ENCODE data around the gene OPCML.

The OPCML gene

DNA sequence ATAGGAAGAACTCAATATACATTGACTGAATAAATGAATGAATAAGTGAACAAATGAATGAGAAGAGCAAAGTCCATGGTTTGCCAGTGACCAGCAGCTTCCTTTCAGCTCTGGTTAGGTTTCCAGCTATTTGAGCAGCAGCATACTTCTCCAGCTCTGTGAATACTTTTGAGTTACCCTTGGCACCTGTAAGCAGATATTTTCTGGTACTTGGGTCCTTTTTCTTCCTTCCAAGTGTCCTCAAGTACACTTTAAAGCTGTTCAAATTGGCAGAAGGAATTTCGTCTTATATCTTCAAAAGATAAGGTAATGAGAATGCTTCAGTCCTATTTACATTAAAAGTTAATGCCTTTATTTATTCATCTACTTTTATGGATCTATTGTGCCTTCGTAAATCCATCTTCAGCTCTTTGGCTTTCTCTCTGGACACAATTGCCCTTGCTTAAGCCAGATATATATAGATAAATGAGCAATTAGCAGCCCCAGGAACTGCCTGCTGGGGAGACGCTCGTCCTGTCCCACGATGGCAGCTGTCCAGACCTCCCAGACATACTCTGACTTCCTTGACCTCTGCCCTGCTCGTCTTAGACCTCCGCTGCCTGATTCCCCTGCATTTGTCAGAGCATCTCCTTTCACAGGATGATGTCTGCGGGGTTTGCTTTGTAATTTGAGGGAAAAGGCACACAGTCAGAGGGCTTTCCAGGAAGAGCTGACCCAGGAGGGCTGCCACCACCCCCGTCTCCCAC lies 926.3 kb downstream of the OPCML start:
- Histone ChIP-seq H3K9ac (ENCODE audit: low read depth, low read length) (no peak overlapping the region), H3K4me3 (ENCODE audit: low read depth, low read length) (no peak overlapping the region)

DNA sequence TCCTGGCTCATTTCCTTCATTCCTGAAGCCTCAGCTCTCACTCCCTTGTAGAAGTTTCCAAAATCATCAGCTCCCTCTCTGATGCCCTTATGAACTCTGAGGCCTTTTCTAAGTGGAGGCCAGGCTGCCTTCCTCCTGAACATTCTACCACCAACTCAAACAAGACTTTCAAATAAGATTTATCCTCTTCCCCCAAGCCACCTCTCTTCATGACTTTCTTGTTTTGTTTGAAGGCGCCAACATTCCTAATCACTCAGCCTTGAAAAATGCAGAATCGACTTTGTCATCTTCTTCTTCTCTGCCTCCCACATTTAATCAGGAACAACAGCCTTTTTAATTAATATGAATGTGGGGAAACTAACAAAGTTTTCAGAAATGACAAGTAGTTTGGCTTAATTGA lies 927.9 kb downstream of the OPCML start:
- H3K27me3 ChIP-seq (ENCODE audit: control insufficient read depth, insufficient read depth, low read length), result no peaks in the 10 kb centered on the region
- H3K9me3 ChIP-seq (ENCODE audit: control insufficient read depth, insufficient read depth, low read length), result no peaks in the 10 kb centered on the region
- no peaks in the 10 kb centered on the region for H3K36me3 ChIP-seq (ENCODE audit: control insufficient read depth, insufficient read depth, low read length)
- H3K4me3 ChIP-seq (ENCODE audit: low read depth, low read length), result no peak overlapping the region
- no peaks in the 10 kb centered on the region for H3K4me1 ChIP-seq (ENCODE audit: control insufficient read depth, insufficient read depth, low read length)
- H3K9ac ChIP-seq (ENCODE audit: low read depth, low read length), result no peak overlapping the region

More for the DNA sequence above, 926.3 kb downstream of the OPCML start:
- H3K36me3 ChIP-seq (ENCODE audit: control insufficient read depth, insufficient read depth, low read length), result no peaks in the 10 kb centered on the region
- H3K4me1 ChIP-seq (ENCODE audit: control insufficient read depth, insufficient read depth, low read length), result no peaks in the 10 kb centered on the region
- H3K9me3 ChIP-seq (ENCODE audit: control insufficient read depth, insufficient read depth, low read length), result no peaks in the 10 kb centered on the region
- H3K27me3 ChIP-seq (ENCODE audit: control insufficient read depth, insufficient read depth, low read length), result no peaks in the 10 kb centered on the region

DNA sequence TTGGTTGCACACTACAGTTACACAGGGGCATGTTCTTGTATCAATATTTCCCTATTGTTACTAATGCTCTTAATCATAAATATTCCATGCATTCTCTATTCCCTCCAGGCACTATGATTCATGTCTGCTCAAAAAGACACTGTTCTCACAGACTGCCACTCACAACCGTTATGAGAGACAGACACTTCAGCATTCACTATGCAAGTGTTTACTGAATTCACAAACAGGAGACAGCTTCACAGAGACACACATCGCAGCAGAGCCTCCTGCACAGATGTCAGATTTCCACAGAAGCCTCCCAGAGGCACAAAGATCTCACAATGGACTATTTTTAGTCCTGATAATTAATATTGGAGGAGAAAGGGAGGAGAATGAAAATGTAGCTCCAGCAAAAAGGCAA lies 930.4 kb downstream of the OPCML start:
- Histone ChIP-seq H3K36me3 (ENCODE audit: control insufficient read depth, insufficient read depth, low read length) (no peaks in the 10 kb centered on the region), H3K27me3 (ENCODE audit: control insufficient read depth, insufficient read depth, low read length) (no peaks in the 10 kb centered on the region), H3K4me3 (ENCODE audit: low read depth, low read length) (no peak overlapping the region), H3K4me1 (ENCODE audit: control insufficient read depth, insufficient read depth, low read length) (no peaks in the 10 kb centered on the region), H3K9ac (ENCODE audit: low read depth, low read length) (no peak overlapping the region), H3K9me3 (ENCODE audit: control insufficient read depth, insufficient read depth, low read length) (no peaks in the 10 kb centered on the region)

- Histone ChIP-seq H3K9ac (ENCODE audit: low read depth, low read length) (no peak overlapping the region), H3K4me1 (ENCODE audit: control insufficient read depth, insufficient read depth, low read length) (no peaks in the 10 kb centered on the region), H3K4me3 (ENCODE audit: low read depth, low read length) (no peak overlapping the region), H3K27me3 (ENCODE audit: control insufficient read depth, insufficient read depth, low read length) (no peaks in the 10 kb centered on the region), H3K9me3 (ENCODE audit: control insufficient read depth, insufficient read depth, low read length) (no peaks in the 10 kb centered on the region), H3K36me3 (ENCODE audit: control insufficient read depth, insufficient read depth, low read length) (no peaks in the 10 kb centered on the region)
These were observed 936.6 kb downstream of the OPCML start for GRCh38 chr11:132595711-132596134.

- Histone ChIP-seq H3K4me3 (ENCODE audit: low read depth, low read length) (no peak overlapping the region), H3K27me3 (ENCODE audit: control insufficient read depth, insufficient read depth, low read length) (no peaks in the 10 kb centered on the region), H3K36me3 (ENCODE audit: control insufficient read depth, insufficient read depth, low read length) (no peaks in the 10 kb centered on the region), H3K9ac (ENCODE audit: low read depth, low read length) (no peak overlapping the region), H3K4me1 (ENCODE audit: control insufficient read depth, insufficient read depth, low read length) (no peaks in the 10 kb centered on the region), H3K9me3 (ENCODE audit: control insufficient read depth, insufficient read depth, low read length) (no peaks in the 10 kb centered on the region)
These were observed 937.1 kb downstream of the OPCML start for GRCh38 chr11:132595246-132595645.

DNA sequence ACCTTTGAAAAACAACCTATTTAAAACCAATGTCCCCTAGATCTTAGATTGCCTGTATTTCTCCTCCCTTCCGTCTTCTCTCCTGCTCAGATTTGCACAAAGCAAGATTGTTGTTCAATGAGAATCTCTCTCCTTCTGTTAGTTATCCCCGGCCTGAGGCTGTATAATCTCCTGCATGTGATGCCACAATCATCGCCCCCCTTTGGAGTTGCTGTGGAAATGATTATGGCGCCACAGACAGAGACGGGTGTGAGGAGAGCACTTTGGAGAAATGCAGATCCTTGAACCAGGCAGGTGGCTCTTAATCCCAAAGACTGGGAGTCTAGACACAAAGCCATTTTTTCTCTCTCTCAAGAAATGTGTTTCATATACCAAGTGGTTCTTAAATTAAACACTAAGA lies 941.3 kb downstream of the OPCML start:
- Histone ChIP-seq H3K4me1 (ENCODE audit: control insufficient read depth, insufficient read depth, low read length) (no peaks in the 10 kb centered on the region), H3K9me3 (ENCODE audit: control insufficient read depth, insufficient read depth, low read length) (no peaks in the 10 kb centered on the region), H3K9ac (ENCODE audit: low read depth, low read length) (no peak overlapping the region), H3K36me3 (ENCODE audit: control insufficient read depth, insufficient read depth, low read length) (no peaks in the 10 kb centered on the region), H3K27me3 (ENCODE audit: control insufficient read depth, insufficient read depth, low read length) (no peaks in the 10 kb centered on the region), H3K4me3 (ENCODE audit: low read depth, low read length) (no peak overlapping the region)

DNA sequence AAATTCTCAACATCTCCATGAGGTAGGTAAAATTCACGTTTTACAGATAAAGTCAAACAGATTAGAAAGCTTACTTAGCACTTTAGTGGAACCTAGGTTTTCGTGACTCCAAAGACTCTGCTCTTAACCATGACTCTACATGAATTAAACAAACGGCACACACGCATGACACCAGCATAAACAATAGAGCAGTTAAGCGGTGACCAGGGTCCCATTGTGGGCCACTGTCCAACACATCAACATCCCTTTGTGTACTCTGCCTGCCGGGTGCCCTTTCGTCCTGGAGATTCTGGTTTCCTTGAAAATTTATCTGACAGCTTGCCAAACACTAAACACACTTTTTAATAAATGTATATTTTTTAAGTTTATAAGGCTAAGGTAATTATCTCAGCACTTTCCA lies 941.7 kb downstream of the OPCML start:
- H3K9ac ChIP-seq (ENCODE audit: low read depth, low read length), result no peak overlapping the region
- H3K27me3 ChIP-seq (ENCODE audit: control insufficient read depth, insufficient read depth, low read length), result no peaks in the 10 kb centered on the region
- H3K4me3 ChIP-seq (ENCODE audit: low read depth, low read length), result no peak overlapping the region
- H3K9me3 ChIP-seq (ENCODE audit: control insufficient read depth, insufficient read depth, low read length), result no peaks in the 10 kb centered on the region
- H3K36me3 ChIP-seq (ENCODE audit: control insufficient read depth, insufficient read depth, low read length), result no peaks in the 10 kb centered on the region
- H3K4me1 ChIP-seq (ENCODE audit: control insufficient read depth, insufficient read depth, low read length), result no peaks in the 10 kb centered on the region

GRCh38 chr11:132589791-132590190 lies 942.5 kb downstream of the OPCML start:
- H3K9me3 ChIP-seq (ENCODE audit: control insufficient read depth, insufficient read depth, low read length), result no peaks in the 10 kb centered on the region
- no peaks in the 10 kb centered on the region for H3K27me3 ChIP-seq (ENCODE audit: control insufficient read depth, insufficient read depth, low read length)
- H3K4me3 ChIP-seq (ENCODE audit: low read depth, low read length), result no peak overlapping the region
- no peak overlapping the region for H3K9ac ChIP-seq (ENCODE audit: low read depth, low read length)
- no peaks in the 10 kb centered on the region for H3K36me3 ChIP-seq (ENCODE audit: control insufficient read depth, insufficient read depth, low read length)
- no peaks in the 10 kb centered on the region for H3K4me1 ChIP-seq (ENCODE audit: control insufficient read depth, insufficient read depth, low read length)

- no peaks in the 10 kb centered on the region for H3K27me3 ChIP-seq (ENCODE audit: control insufficient read depth, insufficient read depth, low read length)
- H3K4me3 ChIP-seq (ENCODE audit: low read depth, low read length), result no peak overlapping the region
- H3K36me3 ChIP-seq (ENCODE audit: control insufficient read depth, insufficient read depth, low read length), result no peaks in the 10 kb centered on the region
- H3K9me3 ChIP-seq (ENCODE audit: control insufficient read depth, insufficient read depth, low read length), result no peaks in the 10 kb centered on the region
- H3K4me1 ChIP-seq (ENCODE audit: control insufficient read depth, insufficient read depth, low read length), result no peaks in the 10 kb centered on the region
- no peak overlapping the region for H3K9ac ChIP-seq (ENCODE audit: low read depth, low read length)
These were observed 943.9 kb downstream of the OPCML start for GRCh38 chr11:132588366-132588765.

- Histone ChIP-seq H3K4me1 (ENCODE audit: control insufficient read depth, insufficient read depth, low read length) (no peaks in the 10 kb centered on the region), H3K9me3 (ENCODE audit: control insufficient read depth, insufficient read depth, low read length) (no peaks in the 10 kb centered on the region), H3K4me3 (ENCODE audit: low read depth, low read length) (no peak overlapping the region), H3K27me3 (ENCODE audit: control insufficient read depth, insufficient read depth, low read length) (no peaks in the 10 kb centered on the region), H3K9ac (ENCODE audit: low read depth, low read length) (no peak overlapping the region), H3K36me3 (ENCODE audit: control insufficient read depth, insufficient read depth, low read length) (no peaks in the 10 kb centered on the region)
These were observed 944.6 kb downstream of the OPCML start for GRCh38 chr11:132587716-132588115.

DNA sequence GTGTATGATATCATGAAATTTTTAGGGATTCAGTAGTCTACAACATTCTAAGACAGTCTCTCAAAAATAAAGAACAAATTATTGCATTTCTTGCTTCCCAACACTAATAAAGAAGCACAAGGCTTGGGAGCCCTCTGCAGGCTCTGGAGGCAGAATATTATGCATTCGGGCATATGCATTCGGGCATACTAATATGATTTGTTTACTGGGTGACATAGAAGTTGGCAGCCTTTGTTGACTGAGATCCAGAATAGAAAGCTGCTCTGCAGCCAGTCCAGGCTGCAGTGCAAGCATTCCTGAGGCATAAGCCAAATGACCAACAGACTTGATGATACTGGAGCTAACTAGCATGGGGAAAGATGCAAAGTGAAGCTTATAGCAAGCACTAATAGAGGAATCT lies 945.5 kb downstream of the OPCML start:
- Histone ChIP-seq H3K4me3 (ENCODE audit: low read depth, low read length) (no peak overlapping the region), H3K9me3 (ENCODE audit: control insufficient read depth, insufficient read depth, low read length) (no peaks in the 10 kb centered on the region), H3K9ac (ENCODE audit: low read depth, low read length) (no peak overlapping the region), H3K36me3 (ENCODE audit: control insufficient read depth, insufficient read depth, low read length) (no peaks in the 10 kb centered on the region), H3K4me1 (ENCODE audit: control insufficient read depth, insufficient read depth, low read length) (no peaks in the 10 kb centered on the region), H3K27me3 (ENCODE audit: control insufficient read depth, insufficient read depth, low read length) (no peaks in the 10 kb centered on the region)

DNA sequence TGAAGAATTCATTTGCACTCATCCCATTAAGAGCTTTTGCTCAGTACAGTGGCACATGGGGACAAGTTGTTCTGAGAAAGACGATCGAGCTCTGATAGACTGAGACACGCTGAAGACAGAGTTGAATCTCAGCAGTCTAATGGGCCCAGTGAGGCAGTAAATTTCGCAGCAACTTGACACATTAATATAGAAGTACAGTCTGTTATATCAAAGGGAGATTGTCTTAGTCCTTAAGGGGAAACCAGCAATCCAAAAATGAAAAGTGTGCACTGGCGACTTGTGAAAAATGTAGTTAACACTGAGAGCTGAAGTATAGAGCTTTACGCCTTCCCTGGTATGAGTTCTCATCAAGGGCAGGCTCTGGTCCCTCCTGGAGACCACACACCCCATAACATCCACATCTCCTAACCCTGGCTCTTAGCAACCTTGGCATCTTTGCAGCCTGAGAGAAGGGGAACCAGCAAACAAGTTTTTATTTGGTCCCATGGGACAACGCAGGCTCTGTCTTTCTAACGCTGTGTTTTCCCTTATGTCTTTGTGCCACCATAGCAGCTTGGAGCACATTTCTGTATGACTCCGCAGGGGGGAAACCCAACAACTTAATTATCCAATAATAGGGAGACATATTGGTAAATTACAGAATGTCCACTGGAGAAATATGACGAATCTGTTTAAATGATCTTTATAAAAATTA lies 952.5 kb downstream of the OPCML start:
- Histone ChIP-seq H3K9ac (ENCODE audit: low read depth, low read length) (no peak overlapping the region), H3K36me3 (ENCODE audit: control insufficient read depth, insufficient read depth, low read length) (no peaks in the 10 kb centered on the region), H3K27me3 (ENCODE audit: control insufficient read depth, insufficient read depth, low read length) (no peaks in the 10 kb centered on the region), H3K9me3 (ENCODE audit: control insufficient read depth, insufficient read depth, low read length) (no peaks in the 10 kb centered on the region), H3K4me3 (ENCODE audit: low read depth, low read length) (no peak overlapping the region), H3K4me1 (ENCODE audit: control insufficient read depth, insufficient read depth, low read length) (no peaks in the 10 kb centered on the region)
